ENCODE measurements around the gene GUCD1.

Gene GUCD1

DNA sequence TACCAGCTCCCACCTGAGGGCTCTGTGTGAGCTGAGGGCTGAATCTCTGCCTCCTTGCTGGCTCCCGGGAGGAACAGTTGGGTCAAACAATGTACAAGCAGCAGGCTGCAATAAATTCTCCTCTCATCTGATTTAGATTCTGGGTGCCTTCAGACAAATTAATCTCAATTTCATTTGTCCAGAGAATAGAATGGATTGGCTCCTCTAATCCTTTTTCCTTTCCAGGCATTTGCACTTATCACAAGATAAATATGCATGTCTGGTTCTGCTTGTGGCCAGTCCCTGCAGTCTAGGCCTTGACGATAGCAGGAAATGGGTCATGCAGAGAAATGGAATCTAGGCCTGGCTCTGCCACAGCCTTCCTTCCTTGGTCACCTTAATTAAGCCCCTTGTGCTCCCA lies 31.1 kb downstream of the GUCD1 start:
- DNase-seq: no peak

DNA sequence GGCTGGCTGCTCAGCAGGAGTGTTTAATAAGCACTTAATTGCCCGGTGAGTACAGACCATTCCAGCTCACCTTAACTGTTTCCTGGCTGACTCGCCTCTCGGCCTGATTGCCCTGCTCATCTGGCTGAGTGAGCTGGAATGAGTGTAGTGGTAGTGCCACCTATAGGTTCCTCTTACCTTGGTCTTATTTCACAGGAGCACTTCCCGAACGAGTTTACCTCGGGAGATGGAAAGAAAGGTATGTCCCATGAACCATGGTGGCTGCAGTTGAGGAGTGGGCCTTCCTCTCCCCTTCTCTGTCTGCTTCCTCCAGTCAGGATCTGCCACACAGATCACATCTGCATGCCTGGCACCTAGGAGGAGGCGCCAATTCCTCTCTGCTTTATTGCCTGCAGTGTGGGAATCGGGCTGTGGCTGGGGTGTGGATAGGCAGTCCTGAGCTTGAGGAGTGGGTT lies 33.1 kb downstream of the GUCD1 start:
- peak; percentile 98 for DNase-seq

GRCh38 chr22:24519496-24519895 lies 35.4 kb downstream of the GUCD1 start:
- no peak for DNase-seq

DNA sequence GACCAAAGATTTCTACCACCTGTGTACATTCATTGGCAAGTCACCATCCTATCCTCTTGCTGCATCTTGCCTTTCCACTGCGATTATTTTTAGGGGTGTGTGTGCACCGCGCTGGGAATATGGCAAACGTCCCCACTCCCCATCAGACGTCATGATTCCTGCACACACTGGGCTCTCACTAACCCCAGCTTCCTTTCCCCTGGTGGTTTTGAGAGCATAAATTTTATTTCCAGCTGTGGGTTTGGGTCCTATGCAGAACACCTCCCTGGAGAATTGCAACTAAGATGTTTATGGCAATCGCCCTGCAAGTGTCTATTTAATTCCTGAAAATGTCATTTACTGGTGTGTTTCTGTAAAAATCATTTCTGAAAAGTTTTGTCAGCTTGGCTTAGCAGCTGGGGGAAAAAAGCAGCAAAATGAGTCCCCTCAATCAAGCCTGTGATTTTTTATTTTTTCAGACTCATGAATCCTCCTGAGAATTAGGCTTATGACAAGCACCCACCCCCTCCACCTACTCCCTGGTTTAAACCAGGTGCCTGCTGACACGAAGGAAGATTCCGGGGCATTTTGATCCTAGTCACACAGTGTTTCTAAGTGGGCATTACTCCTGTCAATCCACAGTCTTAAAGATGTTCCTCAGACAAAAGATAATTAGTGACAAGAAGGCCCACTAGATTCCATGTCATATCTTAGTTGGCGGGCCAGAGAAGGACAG lies 36.0 kb downstream of the GUCD1 start:
- DNase-seq: no peak

DNA sequence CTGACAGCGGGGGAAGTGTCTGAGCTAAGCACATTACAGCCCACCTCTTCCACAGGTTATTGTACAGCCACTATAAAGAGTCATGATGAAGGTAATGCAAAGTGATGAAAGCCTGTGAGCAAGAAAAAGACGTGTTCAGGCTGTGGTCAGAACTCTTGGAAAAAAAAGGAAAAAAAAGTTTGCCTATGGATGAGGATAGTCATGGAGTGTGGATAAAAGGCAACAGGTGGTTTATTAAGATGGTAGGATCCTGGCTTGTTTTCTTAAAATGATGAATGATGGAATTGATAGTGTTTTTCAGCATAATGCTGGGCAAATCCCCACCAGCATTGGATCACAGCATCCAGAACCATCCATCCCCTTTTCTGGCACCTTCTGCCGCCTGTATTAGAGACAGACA lies 36.7 kb downstream of the GUCD1 start:
- DNase-seq: no peak

DNA sequence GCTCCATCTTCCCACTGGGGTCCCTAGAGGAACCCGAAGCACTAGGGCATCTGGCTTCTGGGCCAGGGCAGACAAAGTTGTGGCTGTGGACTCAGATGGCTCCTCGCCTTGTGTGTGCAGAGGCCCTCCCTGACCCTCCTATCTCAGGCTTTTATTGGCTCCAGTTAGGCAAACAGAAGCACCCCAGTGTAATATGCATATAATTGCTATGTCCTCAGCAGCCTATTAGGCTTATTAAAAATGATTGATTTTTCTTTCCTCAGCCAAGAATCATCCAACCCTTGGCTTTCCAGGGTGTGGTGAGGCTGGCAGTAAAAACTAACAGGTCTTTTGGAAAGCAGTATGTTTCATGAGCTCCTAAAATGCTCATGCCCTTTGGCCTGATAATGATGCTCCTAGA lies 37.5 kb downstream of the GUCD1 start:
- peak; percentile 94 for DNase-seq

- DNase-seq: peak; percentile 25
Observed at GRCh38 chr22:24516301-24516737, 38.6 kb downstream of the GUCD1 start.

DNA sequence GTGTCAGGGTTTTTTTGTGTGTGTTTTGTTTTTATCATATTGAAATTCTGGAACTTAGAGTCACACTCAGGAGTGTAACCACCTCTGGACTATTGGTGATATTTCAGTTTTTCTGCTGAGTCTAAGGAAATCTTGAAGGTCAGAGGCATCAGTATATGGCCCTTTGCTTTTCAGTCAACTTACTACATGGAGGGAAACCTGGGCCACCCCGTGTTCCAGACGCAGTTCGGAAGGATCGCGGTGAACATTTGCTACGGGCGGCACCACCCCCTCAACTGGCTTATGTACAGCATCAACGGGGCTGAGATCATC lies 40.0 kb downstream of the GUCD1 start:
- no peak for DNase-seq

DNA sequence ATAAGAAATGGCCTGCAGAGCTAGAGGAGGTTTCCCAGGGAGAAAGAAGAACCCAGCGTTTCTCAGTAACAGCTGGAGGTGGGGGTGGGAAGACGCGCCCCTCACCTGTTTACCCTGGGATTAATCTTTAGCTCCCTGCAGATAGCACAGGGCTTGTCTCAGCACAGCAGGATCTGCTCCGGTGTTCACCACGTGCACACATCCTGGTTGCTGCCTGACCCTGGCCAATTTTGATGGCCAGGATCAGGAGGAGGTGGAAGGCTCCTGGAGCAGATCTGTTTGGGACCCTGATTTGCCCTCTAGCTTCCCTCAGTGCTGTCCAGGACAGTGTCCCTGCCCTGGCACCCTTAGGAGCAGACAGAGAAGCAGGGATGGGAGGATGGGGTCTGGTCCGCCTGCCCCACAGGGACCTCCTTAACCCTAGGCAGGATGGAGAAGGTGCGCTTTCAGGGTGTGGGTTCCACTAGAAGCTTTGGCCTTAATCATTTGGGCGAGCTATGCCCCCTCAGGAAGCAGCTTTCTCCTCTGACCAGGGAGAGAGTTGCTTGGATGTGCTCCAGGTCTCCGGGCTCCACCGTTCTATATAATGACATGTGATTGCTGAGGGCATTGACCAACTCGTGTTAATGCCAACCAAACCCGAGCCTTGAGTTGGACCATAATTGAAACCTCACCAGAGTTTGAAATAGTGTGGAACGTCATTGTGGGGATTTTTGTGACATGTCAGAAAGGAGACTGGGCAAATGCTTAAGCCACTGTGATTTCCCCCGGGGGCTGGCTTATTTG lies 40.5 kb downstream of the GUCD1 start:
- DNase-seq: peak; percentile 87

GRCh38 chr22:24513378-24514240 lies 41.3 kb downstream of the GUCD1 start:
- no peak for DNase-seq

GRCh38 chr22:24512043-24512442 lies 42.9 kb downstream of the GUCD1 start:
- peak; percentile 30 for DNase-seq

DNA sequence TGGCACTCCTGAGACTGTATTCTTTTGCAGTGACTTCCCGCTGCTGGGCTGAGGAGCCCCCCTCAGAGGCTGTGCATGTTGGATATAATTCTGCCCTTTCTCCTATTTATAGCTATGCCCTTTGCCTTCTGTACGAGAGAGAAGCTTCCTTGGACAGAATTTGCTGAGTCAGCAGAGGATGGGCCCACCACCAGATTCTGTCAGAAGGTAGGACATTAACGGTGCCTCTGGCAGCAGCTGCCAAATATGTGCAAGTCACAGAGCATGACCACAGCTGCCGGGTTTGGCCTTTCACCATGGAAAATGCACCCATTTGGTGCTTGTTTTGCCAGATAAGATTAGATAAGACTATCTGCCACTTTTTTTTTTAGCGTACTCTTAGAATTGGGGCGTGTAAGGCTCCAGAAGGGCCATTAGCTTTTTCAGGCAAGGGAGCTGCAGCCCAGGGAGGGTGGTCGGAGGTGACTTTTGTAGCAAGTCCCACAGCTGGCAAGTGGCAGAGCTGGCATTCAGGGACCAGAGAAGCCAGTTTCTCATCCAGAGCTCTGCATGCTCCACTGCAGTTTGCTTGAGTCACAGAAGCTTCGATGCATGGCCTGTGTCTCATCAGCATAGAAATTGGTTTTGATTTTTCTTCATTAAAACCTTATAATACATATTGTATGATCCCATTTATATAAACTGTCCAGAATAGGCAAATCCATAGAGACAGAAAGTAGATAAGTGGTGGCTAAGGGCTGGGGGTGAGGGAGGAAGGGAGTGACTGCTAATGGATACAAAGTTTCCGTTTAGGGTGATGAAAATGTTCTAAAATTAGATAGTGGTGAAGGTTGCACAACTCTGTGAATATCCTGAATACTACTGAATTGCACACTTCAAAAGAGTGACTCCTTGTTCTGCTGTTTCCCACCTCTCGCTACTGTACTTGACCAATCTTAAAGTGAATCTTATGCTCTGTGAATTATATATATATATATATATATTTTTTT lies 44.0 kb downstream of the GUCD1 start:
- peak; percentile 29 for DNase-seq

- DNase-seq: no peak
Observed at GRCh38 chr22:24507716-24508115, 47.2 kb downstream of the GUCD1 start.

GRCh38 chr22:24506802-24507438 lies 48.0 kb downstream of the GUCD1 start:
- peak; percentile 99 for DNase-seq

- DNase-seq: peak; percentile 94
Observed at GRCh38 chr22:24504956-24505736, 49.8 kb downstream of the GUCD1 start.

DNA sequence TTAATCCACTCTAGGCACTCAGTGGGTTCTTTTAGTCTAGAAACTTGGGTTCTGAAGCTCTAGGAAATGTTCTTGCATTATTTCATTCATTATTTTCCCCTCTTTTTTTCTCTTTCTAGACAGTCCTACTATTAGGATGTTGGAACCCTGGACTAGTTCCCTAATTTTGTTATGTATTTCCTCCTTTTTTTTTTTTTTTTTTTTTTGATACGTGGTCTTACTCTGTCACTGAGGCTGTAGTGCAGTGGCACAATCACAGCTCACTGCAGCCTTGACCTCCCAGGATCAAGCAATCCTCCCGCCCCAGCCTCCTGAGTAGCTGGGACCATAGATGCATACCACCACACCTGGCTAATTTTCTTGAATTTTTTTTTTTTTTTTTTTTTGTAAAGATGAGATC lies 50.4 kb downstream of the GUCD1 start:
- DNase-seq: no peak

GRCh38 chr22:24503843-24504338 lies 51.0 kb downstream of the GUCD1 start:
- no peak for DNase-seq

DNA sequence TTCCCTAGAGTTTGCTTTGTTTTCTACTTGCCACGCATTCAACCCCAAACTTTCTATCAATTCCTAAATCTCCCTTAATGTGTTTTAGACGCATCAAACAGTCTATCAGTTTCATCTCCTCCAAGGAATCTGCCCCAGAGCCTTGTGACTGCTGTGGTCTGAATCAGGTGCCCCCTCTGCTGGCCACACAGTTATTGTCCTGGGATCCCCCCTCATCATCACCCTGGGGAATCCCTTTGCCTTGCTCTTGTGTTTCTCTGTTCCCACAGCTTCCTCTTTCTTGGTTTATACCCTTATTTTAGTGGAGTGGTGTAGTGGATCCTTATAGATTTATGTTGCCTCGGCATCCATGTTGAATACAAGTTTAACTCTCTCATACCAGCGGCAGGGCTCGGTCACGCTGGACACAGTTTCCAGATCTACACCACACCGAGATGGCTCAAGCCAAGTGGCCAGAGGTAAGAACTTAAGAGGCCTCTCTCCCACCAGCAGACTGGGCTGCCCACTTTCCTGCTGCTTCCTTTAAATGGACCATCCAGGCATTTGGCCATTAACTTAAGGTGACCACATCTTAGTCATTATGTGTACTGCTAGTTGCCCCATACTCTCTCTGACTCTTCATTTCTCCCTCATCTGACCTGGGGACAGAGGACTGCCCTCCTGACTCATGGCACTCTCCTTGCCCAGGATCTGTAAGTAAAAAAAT lies 51.6 kb downstream of the GUCD1 start:
- peak; percentile 75 for DNase-seq

DNA sequence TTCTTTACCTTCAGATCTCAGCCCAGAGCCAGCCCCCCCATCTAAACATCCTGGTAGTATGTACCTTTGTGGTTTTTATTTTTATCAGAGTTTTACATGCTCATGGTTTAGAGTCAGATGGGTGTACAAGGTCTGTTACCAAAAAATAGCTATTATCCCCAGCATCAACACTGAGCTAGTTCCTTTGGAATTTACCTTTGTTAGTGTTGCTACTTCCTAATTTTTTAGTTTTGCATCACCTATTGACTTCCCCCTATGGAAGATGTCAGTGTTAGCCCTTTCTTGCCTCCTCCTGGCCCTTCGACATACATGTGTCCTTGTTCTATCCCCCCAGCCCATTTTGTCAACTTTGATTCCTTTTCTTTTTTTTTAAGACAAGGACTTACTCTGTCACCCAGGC lies 52.4 kb downstream of the GUCD1 start:
- DNase-seq: no peak

DNA sequence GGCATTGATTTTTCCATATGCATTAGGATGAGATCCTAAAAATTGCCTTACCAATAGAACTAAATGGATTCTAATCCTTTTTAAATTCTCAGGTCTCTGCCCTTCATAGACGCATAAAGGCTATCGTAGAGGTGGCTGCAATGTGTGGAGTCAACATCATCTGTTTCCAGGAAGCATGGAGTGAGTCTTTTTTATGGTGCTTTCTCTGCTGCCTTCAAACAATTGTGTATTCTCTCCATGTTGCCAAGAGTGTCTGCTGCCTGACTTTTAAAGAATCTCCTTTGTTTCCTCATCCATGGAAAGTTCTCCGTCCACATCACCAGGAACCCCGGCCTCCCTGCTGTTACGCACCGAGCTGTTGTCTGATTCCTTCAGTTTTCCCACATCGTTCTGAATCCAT lies 52.9 kb downstream of the GUCD1 start:
- no peak for DNase-seq

Data from NCI-H69 (cell line).